Kidney (tissue), 14 donors: Measurements from ENCODE around the gene CTNNBL1. TPM values are rescaled to one million over a fixed set of nuclear protein-coding genes. Genes with fewer than 3 reads are reported as not detected.
A peak's percentile ranks its signal among the peaks of the same experiment; 100 is the strongest.

Source experiments
- DNase-seq, 5 donors: peaks; one replicate each; pipeline ENCODE4 v3.0.0-alpha.2; 2013 to 2020
- FAIRE-seq: peaks from 2 replicates; lab custom pipeline; 2012; peaks lifted over from hg19 to GRCh38; lab: Jason Lieb, UNC
- H3K27ac ChIP-seq, 2 donors: one replicate each; pipeline ENCODE4 v1.7.0; 2013; ENCODE audit warnings: low read depth in 2 of 2, low read length in 2 of 2, inconsistent platforms in 1 of 2
- H3K27me3 ChIP-seq: one replicate; pipeline ENCODE4 v1.7.1; 2013; ENCODE audit warnings: low read length, inconsistent platforms; ENCODE audit not compliant: control insufficient read depth, insufficient read depth
- H3K36me3 ChIP-seq, 3 donors: one replicate each; pipeline versions ENCODE4 v1.7.0 to v1.7.1; 2013; ENCODE audit warnings: low read length in 3 of 3, control low read depth in 1 of 3, inconsistent platforms in 1 of 3; ENCODE audit not compliant: insufficient read depth in 3 of 3, control insufficient read depth in 2 of 3
- H3K4me1 ChIP-seq, 3 donors: one replicate each; pipeline versions ENCODE4 v1.7.0 to v1.7.1; 2013; ENCODE audit warnings: low read length in 3 of 3, inconsistent platforms in 1 of 3, low read depth in 1 of 3; ENCODE audit not compliant: control insufficient read depth in 2 of 3, insufficient read depth in 2 of 3
- H3K4me3 ChIP-seq, 3 donors: one replicate each; pipeline versions ENCODE4 v1.7.0 to v1.8.1; 2013; ENCODE audit warnings: low read length in 3 of 3, control low read depth in 1 of 3, inconsistent platforms in 1 of 3
- H3K9ac ChIP-seq, 3 donors: one replicate each; pipeline versions ENCODE4 v1.7.0 to v1.7.1; 2013; ENCODE audit warnings: low read length in 3 of 3, control low read depth in 1 of 3, inconsistent platforms in 1 of 3
- H3K9me3 ChIP-seq, 3 donors: one replicate each; pipeline versions ENCODE4 v1.7.0 to v1.7.1; 2013; ENCODE audit warnings: low read length in 3 of 3, control low read depth in 1 of 3, inconsistent platforms in 1 of 3; ENCODE audit not compliant: control insufficient read depth in 2 of 3, insufficient read depth in 1 of 3
- CTCF ChIP-seq: IDR thresholded peaks from 3 replicates; pipeline ENCODE4 v1.5.1; 2012; ENCODE audit warnings: mild to moderate bottlenecking, moderate library complexity, borderline replicate concordance; ENCODE audit not compliant: insufficient read depth; ENCODE audit errors: extremely low read depth
- intact Hi-C: fragments of 100-400 bp; cut with DNase I; formaldehyde crosslinking; loops from one replicate; pipeline ENCODE4 v1.11.1; 2022
- polyA plus RNA-seq: library from polyadenylated mRNA; stranded (reverse); fragments of 350-450 nt; fragmentation: Illumina TruSeq; extraction: RNeasy Lipid Tissue Mini Kit (QIAGEN cat#74804); gene quantifications from one replicate; pipeline ENCODE4 v1.2.3, GENCODE V29; 2014; ENCODE audit warnings: low read depth, low replicate concordance; ENCODE audit not compliant: insufficient read depth
- total RNA-seq: library from RNA; stranded (reverse); fragmentation: NEBNext Ultra II Directional; extraction: Animal tissue kit (Norgen Biotek cat#: 25700); gene quantifications from one replicate; pipeline ENCODE4 v1.2.1, GENCODE V29; 2021
- donor health status: control.
- donor health status: control.
- donor health status: control.
- donor health status: control.
- donor health status: control.
- donor health status: DM: yes; HTN: yes; CAD: no.
- donor health status: Normal renal cell carcinoma (clear cell type).

CTNNBL1 gene
- total and polyA plus RNA-seq, 2 donors from 2014 or later: 40.9 to 70.9 TPM

GRCh38 chr20:37669062-37669772 is 24.6 kb upstream of the CTNNBL1 start:
- H3K9ac ChIP-seq: no peak overlapping the region
- no peaks in the 10 kb centered on the region for H3K9me3 ChIP-seq
- FAIRE-seq (no peak), DNase-seq (no peak)
- no peak overlapping the region for H3K4me3 ChIP-seq
- no peak for TF ChIP-seq CTCF
- peaks cover 0 to 3% (median 0%) of the 10 kb centered on the region in 3 donors for H3K4me1 ChIP-seq
- H3K27ac ChIP-seq: no peak overlapping the region
- H3K36me3 ChIP-seq: no peaks in the 10 kb centered on the region
- H3K27me3 ChIP-seq: no peaks in the 10 kb centered on the region
- intact Hi-C loops: no loop called here

GRCh38 chr20:37669773-37670236 is 24.0 kb upstream of the CTNNBL1 start:
- H3K36me3 ChIP-seq: no peaks in the 10 kb centered on the region
- no peaks in the 10 kb centered on the region for H3K27me3 ChIP-seq
- no peaks in the 10 kb centered on the region for H3K9me3 ChIP-seq
- no peak overlapping the region for H3K27ac ChIP-seq
- no peak for FAIRE-seq
- no peak overlapping the region for H3K9ac ChIP-seq
- DNase-seq: no peak
- H3K4me1 ChIP-seq: peaks cover 0 to 3% (median 0%) of the 10 kb centered on the region in 3 donors
- H3K4me3 ChIP-seq: peak overlapping the region in 1 of 3 donors; percentile 8
- intact Hi-C loops: no loop called here
- TF ChIP-seq CTCF: no peak

GRCh38 chr20:37670351-37670791 is 23.5 kb upstream of the CTNNBL1 start:
- H3K9me3 ChIP-seq: no peaks in the 10 kb centered on the region
- peak overlapping the region in 1 of 3 donors; percentile 8 for H3K4me3 ChIP-seq
- peaks cover 0 to 3% (median 0%) of the 10 kb centered on the region in 3 donors for H3K4me1 ChIP-seq
- TF ChIP-seq CTCF: no peak
- no peak overlapping the region for H3K27ac ChIP-seq
- no peaks in the 10 kb centered on the region for H3K27me3 ChIP-seq
- intact Hi-C loops: no loop called here
- H3K36me3 ChIP-seq: no peaks in the 10 kb centered on the region
- DNase-seq (peak in 3 of 5 donors; percentile 30 to 47 (median 35)), FAIRE-seq (no peak)
- H3K9ac ChIP-seq: no peak overlapping the region
